Testis (tissue), 2 donors: ENCODE data around the gene SIRT7.

Source experiments
- POLR2A ChIP-seq: fragments of 450-650 bp; IDR thresholded peaks from one replicate; pipeline ENCODE4 v1.6.1; 2017; ENCODE audit warnings: antibody characterized with exemption, mild to moderate bottlenecking, moderate library complexity
- TF ChIP-seq, protein P1 (sequence below), 3 experiments: fragments of 450-650 bp in 2 of 3; fragments of 200-600 bp in 1 of 3; sonication (generic) in 1 of 3; IDR thresholded peaks; one replicate each; pipeline ENCODE4 v1.5.1; 2016 to 2019; ENCODE audit warnings: antibody characterized with exemption in 3 of 3, mild to moderate bottlenecking in 2 of 3, moderate library complexity in 1 of 3

DNA sequence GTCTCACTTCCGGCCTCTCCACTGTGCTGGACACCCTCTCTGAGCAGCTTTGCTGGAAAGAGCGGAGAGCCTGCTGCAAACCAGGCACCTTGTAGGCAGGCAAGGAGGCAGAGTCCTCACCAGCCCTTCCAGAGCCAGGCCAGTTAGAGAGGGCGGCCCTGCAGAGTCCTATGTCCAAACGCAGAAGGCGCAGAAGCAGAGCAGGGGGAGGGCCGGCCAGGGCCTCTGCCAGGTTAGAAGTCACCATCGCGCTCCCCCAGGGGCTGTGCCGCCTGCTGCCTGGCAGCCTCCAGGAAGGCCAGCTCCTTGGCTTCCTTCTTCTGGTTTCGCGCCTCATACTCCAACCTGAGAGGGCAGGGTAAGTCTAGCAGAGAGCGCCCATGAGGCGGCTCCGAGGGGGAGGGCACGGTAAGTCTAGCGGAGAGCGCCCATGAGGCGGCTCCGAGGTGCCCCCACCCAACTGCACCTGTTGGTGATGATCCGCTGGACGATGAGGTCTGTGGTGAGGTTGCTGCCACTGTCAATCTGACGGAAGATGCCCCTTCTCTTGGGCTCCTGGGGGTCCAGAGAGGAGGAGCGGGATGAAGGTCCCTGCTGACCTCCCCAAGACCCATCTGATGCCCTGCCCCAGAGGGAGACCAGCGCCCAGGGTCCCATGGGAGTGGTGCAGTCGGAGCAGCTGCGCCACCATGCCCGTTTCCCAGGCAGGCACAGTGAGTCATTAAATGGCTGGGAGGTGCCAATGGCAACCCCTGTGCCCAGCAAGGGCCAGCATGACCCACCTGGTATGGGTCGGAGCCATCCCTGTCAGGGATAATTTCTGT is 13.2 kb downstream of the SIRT7 start:
- TF ChIP-seq, protein P1, sequence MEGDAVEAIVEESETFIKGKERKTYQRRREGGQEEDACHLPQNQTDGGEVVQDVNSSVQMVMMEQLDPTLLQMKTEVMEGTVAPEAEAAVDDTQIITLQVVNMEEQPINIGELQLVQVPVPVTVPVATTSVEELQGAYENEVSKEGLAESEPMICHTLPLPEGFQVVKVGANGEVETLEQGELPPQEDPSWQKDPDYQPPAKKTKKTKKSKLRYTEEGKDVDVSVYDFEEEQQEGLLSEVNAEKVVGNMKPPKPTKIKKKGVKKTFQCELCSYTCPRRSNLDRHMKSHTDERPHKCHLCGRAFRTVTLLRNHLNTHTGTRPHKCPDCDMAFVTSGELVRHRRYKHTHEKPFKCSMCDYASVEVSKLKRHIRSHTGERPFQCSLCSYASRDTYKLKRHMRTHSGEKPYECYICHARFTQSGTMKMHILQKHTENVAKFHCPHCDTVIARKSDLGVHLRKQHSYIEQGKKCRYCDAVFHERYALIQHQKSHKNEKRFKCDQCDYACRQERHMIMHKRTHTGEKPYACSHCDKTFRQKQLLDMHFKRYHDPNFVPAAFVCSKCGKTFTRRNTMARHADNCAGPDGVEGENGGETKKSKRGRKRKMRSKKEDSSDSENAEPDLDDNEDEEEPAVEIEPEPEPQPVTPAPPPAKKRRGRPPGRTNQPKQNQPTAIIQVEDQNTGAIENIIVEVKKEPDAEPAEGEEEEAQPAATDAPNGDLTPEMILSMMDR (IDR thresholded peaks at IDR 0.05): no peak
- no peak for TF ChIP-seq POLR2A
